Mammary epithelial cell (primary cell): ENCODE results near the gene CCDC172.

Experiments
- EZH2 ChIP-seq: IDR thresholded peaks from 2 replicates; pipeline ENCODE4 v1.6.1; 2012; ENCODE audit warnings: low read length, inconsistent platforms, borderline replicate concordance
- TF ChIP-seq, protein P1 (sequence below), 2 donors: IDR thresholded peaks in 1 of 2; conservative IDR thresholded peaks in 1 of 2; 2 replicates each; pipeline ENCODE4 v1.5.1; 2011 to 2012; ENCODE audit warnings: inconsistent platforms in 2 of 2, low read length in 2 of 2, mild to moderate bottlenecking in 2 of 2, control low read depth in 1 of 2, low read depth in 1 of 2; ENCODE audit not compliant: insufficient read depth in 1 of 2; ENCODE audit errors: extremely low read depth in 1 of 2

DNA sequence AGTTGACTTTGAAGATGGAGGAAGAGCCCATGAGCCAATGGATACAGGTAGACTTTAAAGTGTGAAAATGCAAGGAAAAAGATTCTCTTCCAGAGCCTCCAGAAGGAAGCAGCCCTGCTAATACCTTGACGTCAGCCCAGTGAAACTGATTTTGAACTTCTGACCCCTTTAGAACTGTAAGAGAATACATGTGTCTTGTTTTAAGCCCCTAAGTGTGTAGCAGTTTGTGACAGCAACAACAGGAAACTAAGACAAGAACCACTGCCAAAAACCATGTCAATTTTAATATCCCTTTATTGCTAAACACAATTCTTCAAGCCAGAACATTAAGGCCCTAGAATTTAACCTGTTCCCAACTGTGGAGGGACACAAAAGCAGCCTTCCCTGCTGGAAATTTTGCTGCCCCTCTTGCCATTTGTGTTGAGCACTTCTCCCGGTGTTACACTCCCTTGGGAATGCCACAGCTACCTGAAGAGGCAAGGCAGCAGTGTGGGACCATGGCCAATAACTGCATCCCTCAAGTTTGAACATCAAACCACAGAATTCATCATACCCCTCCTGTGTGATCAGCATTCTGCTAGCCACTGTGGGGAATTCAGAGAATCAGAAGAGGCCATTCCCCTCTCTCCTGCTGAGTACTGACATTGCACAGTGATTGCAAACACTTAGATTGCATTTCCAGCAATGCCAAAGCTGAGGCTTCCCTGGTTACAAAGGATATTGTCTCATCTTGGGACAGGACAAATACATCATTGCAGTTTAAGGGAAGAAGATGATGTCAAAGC, 12.3 kb upstream of the CCDC172 start:
- TF ChIP-seq, protein P1, sequence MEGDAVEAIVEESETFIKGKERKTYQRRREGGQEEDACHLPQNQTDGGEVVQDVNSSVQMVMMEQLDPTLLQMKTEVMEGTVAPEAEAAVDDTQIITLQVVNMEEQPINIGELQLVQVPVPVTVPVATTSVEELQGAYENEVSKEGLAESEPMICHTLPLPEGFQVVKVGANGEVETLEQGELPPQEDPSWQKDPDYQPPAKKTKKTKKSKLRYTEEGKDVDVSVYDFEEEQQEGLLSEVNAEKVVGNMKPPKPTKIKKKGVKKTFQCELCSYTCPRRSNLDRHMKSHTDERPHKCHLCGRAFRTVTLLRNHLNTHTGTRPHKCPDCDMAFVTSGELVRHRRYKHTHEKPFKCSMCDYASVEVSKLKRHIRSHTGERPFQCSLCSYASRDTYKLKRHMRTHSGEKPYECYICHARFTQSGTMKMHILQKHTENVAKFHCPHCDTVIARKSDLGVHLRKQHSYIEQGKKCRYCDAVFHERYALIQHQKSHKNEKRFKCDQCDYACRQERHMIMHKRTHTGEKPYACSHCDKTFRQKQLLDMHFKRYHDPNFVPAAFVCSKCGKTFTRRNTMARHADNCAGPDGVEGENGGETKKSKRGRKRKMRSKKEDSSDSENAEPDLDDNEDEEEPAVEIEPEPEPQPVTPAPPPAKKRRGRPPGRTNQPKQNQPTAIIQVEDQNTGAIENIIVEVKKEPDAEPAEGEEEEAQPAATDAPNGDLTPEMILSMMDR (conservative IDR thresholded peaks at IDR 0.05 in 1 of 2, IDR thresholded peaks at IDR 0.05 in 1 of 2; ENCODE audit: extremely low read depth in 1 of 2, insufficient read depth in 1 of 2, low read depth in 1 of 2, low read length in 2 of 2): no peak
- TF ChIP-seq EZH2: no peak
